Hepatocyte (in vitro differentiated cells): ENCODE data around the gene PCCA.

ENCODE experiments used
- EZH2phosphoT487 ChIP-seq: fragments of 200-600 bp; sonication (generic); IDR thresholded peaks from one replicate; pipeline ENCODE4 v1.6.1; 2018; ENCODE audit warnings: antibody characterized with exemption, mild to moderate bottlenecking, low read depth, moderate library complexity; ENCODE audit not compliant: unreplicated experiment, severe bottlenecking
- TF ChIP-seq, protein P1 (sequence below): fragments of 200-600 bp; sonication (generic); IDR thresholded peaks from 2 replicates; pipeline ENCODE4 v1.5.1; 2016; ENCODE audit warnings: antibody characterized with exemption, mild to moderate bottlenecking; ENCODE audit not compliant: poor library complexity

- TF ChIP-seq, protein P1, sequence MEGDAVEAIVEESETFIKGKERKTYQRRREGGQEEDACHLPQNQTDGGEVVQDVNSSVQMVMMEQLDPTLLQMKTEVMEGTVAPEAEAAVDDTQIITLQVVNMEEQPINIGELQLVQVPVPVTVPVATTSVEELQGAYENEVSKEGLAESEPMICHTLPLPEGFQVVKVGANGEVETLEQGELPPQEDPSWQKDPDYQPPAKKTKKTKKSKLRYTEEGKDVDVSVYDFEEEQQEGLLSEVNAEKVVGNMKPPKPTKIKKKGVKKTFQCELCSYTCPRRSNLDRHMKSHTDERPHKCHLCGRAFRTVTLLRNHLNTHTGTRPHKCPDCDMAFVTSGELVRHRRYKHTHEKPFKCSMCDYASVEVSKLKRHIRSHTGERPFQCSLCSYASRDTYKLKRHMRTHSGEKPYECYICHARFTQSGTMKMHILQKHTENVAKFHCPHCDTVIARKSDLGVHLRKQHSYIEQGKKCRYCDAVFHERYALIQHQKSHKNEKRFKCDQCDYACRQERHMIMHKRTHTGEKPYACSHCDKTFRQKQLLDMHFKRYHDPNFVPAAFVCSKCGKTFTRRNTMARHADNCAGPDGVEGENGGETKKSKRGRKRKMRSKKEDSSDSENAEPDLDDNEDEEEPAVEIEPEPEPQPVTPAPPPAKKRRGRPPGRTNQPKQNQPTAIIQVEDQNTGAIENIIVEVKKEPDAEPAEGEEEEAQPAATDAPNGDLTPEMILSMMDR, result no peak
- TF ChIP-seq EZH2phosphoT487, result no peak
Measured at GRCh38 chr13:100230769-100231149, 141.9 kb downstream of the PCCA start.
